SK-N-MC (cell line): Measurements from ENCODE around the gene KCNK10.

ENCODE experiments used
- EZH2 ChIP-seq: fragments of 200-600 bp; sonication (generic); IDR thresholded peaks from one replicate; pipeline ENCODE4 v1.6.1; 2017; ENCODE audit warnings: antibody characterized with exemption
- POLR2AphosphoS5 ChIP-seq: IDR thresholded peaks from 2 replicates; pipeline ENCODE4 v1.6.1; 2012; ENCODE audit warnings: mild to moderate bottlenecking, low read depth, low read length, borderline replicate concordance

DNA sequence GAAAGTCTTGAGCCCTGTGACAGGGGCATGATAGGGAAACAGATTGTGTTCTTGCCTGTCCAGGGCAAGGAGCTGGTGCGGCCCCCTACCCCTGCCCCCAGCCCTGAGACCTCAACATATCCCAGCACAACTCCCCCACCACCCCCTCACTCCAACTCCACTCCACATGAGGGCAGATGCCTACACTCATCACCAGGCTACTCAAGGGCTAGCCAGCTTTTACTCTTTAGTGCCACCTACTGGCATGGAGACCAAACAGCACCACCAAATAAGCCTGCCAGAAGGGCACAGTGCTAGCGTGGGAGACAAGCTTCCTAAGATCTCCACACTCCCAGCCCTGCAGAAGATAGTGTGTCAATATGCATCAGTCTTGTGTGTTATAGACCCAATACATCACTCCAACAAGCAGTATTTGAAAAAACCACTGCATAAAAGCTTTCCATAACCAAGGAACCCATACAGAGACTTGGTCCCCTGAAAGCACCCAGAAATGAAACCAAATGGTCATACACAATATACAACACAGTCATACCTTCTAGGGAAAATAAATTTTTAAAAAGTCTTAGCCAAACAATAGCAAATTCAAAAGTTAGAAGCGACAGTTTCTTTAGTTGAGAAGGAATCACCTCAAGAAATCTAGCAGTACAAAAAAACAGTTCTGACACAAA is 154.4 kb downstream of the KCNK10 start:
- TF ChIP-seq EZH2 (no peak), POLR2AphosphoS5 (no peak)
